K562 treated with DMSO at 1 percent for 4 hours (cell line): ENCODE results near the gene TRIM15. TPM values are rescaled to one million over a fixed set of nuclear protein-coding genes. Genes with fewer than 3 reads are reported as not detected.

Source experiments
- total RNA-seq: library from RNA; unstranded; fragments of 300-600 nt; gene quantifications from 2 replicates; pipeline ENCODE4 v1.2.3, GENCODE V29; 2022; ENCODE audit not compliant: insufficient read depth

Gene TRIM15
- total RNA-seq: not detected in 2 replicates

GRCh38 chr6:30163090-30163917, at the start of gene TRIM15:
Gene TRIM15, plus strand, starts transcription at chr6:30163546. Its CDS starts 139 bp downstream, at chr6:30163685.

GRCh38 chr6:30135757-30136156, 27.6 kb upstream of the TRIM15 start, which contains the start of gene TRIM40:
Gene TRIM40, plus strand, starts transcription at chr6:30136140. Its CDS starts 897 bp downstream, at chr6:30137037.

GRCh38 chr6:30160785-30161531, 2.4 kb upstream of the TRIM15 start, which contains the start of gene TRIM10:
Gene TRIM10, minus strand, starts transcription at chr6:30161211. Its CDS starts 353 bp downstream, at chr6:30160858.

GRCh38 chr6:30212865-30213666, 49.7 kb downstream of the TRIM15 start, which contains the start of gene TRIM26:
Gene TRIM26, minus strand, starts transcription at chr6:30213406. Its CDS starts 14,303 bp downstream, at chr6:30199103.

Other genes starting within 250 kb of the TRIM15 start
- not detected in 2 replicates for gene HLA-A, start 221.0 kb upstream of the TRIM15 start, total RNA-seq
- gene POLR1H, start 102.3 kb upstream of the TRIM15 start, total RNA-seq: 73.6 and 77.7 TPM in 2 replicates
- gene PPP1R11, start 96.3 kb upstream of the TRIM15 start, total RNA-seq: 32.6 and 37.5 TPM in 2 replicates
- 2.3 and 3.7 TPM in 2 replicates for gene RNF39, start 87.8 kb upstream of the TRIM15 start, total RNA-seq
- not detected in 2 replicates for gene TRIM31, start 50.5 kb upstream of the TRIM15 start, total RNA-seq
- gene TRIM40, start 27.4 kb upstream of the TRIM15 start, total RNA-seq: not detected in 2 replicates
- gene TRIM10, start 2.3 kb upstream of the TRIM15 start, total RNA-seq: not detected in 2 replicates
- gene TRIM26, start 49.9 kb downstream of the TRIM15 start, total RNA-seq: 6.4 and 8.7 TPM in 2 replicates
- gene TRIM39, start 163.4 kb downstream of the TRIM15 start, total RNA-seq: 6.6 and 13.8 TPM in 2 replicates
- 194 and 243 TPM in 2 replicates for gene RPP21, start 181.6 kb downstream of the TRIM15 start, total RNA-seq